Mesothelial cell of epicardium (in vitro differentiated cells): ENCODE measurements around the gene OR1A1. TPM values are rescaled to one million over a fixed set of nuclear protein-coding genes. Genes with fewer than 3 reads are reported as not detected.

Experiments
- DNase-seq, 2 experiments: peaks; one replicate each; pipeline ENCODE4 v3.0.0; 2021; ENCODE audit warnings: low spot score in 2 of 2; ENCODE audit not compliant: unreplicated experiment in 2 of 2
- H3K27ac Mint-ChIP-seq: 2 replicates; pipeline ENCODE4 v1.8.0; 2021; ENCODE audit warnings: mixed read lengths
- H3K27me3 Mint-ChIP-seq: 2 replicates; pipeline ENCODE4 v1.8.0; 2021; ENCODE audit warnings: low read depth, mixed read lengths
- H3K36me3 Mint-ChIP-seq: 2 replicates; pipeline ENCODE4 v1.8.0; 2021; ENCODE audit warnings: mixed read lengths
- H3K4me1 Mint-ChIP-seq: 2 replicates; pipeline ENCODE4 v1.8.0; 2021; ENCODE audit warnings: mixed read lengths
- H3K4me3 Mint-ChIP-seq: 2 replicates; pipeline ENCODE4 v1.8.0; 2021; ENCODE audit warnings: mild to moderate bottlenecking, moderate library complexity, mixed read lengths
- H3K9me3 Mint-ChIP-seq: 2 replicates; pipeline ENCODE4 v1.8.0; 2021; ENCODE audit warnings: mixed read lengths
- CTCF ChIP-seq: fragments of 200-600 bp; sonication (generic); IDR thresholded peaks from one replicate; pipeline ENCODE4 v1.5.0; 2021; ENCODE audit warnings: antibody characterized with exemption; ENCODE audit not compliant: unreplicated experiment
- total RNA-seq: library from RNA; stranded (reverse); gene quantifications from 3 replicates; pipeline ENCODE4 v1.2.1, GENCODE V29; 2021

Gene OR1A1
- total RNA-seq = not detected in 3 replicates

GRCh38 chr17:3207367-3207766 lies at the start of gene OR1A1:
Gene OR1A1, plus strand, starts transcription at chr17:3207667. Its CDS starts 7,954 bp downstream, at chr17:3215621.
- no peaks in the 10 kb centered on the region for H3K36me3 Mint-ChIP-seq
- no peak within 1 kb of the TSS for H3K4me3 Mint-ChIP-seq
- no peaks in the 10 kb centered on the region for H3K27me3 Mint-ChIP-seq
- H3K9me3 Mint-ChIP-seq = peaks cover 85% of the 10 kb centered on the region
- no peak for TF ChIP-seq CTCF
- no peaks in the 10 kb centered on the region for H3K4me1 Mint-ChIP-seq
- DNase-seq = no peak
- H3K27ac Mint-ChIP-seq = no peak within 1 kb of the TSS

GRCh38 chr17:3167574-3167973 lies 39.9 kb upstream of the OR1A1 start:
- Mint-ChIP-seq H3K9me3 (peaks cover 65% of the 10 kb centered on the region), H3K27me3 (no peaks in the 10 kb centered on the region), H3K4me1 (no peaks in the 10 kb centered on the region), H3K27ac (no peak overlapping the region), H3K4me3 (no peak overlapping the region), H3K36me3 (no peaks in the 10 kb centered on the region)
- DNase-seq = no peak
- no peak for TF ChIP-seq CTCF

GRCh38 chr17:3189961-3190360 lies 17.5 kb upstream of the OR1A1 start:
- Mint-ChIP-seq H3K4me3 (no peak overlapping the region), H3K27ac (no peak overlapping the region), H3K9me3 (peaks cover 40% of the 10 kb centered on the region), H3K36me3 (no peaks in the 10 kb centered on the region), H3K4me1 (no peaks in the 10 kb centered on the region), H3K27me3 (no peaks in the 10 kb centered on the region)
- no peak for DNase-seq
- no peak for TF ChIP-seq CTCF

- no peak for DNase-seq
- H3K27ac Mint-ChIP-seq = no peak within 1 kb of the TSS
- H3K4me1 Mint-ChIP-seq = no peaks in the 10 kb centered on the region
- peaks cover 74% of the 10 kb centered on the region for H3K9me3 Mint-ChIP-seq
- TF ChIP-seq CTCF = no peak
- no peak within 1 kb of the TSS for H3K4me3 Mint-ChIP-seq
- peaks cover 6% of the 10 kb centered on the region for H3K36me3 Mint-ChIP-seq
- H3K27me3 Mint-ChIP-seq = no peaks in the 10 kb centered on the region
These were observed 10.2 kb upstream of the OR1A1 start, which contains the start of gene OR1A2 for GRCh38 chr17:3197219-3197618. Gene OR1A2, plus strand, starts transcription at chr17:3197519. Its CDS starts 0 bp downstream, at chr17:3197519.

GRCh38 chr17:3208484-3208883 lies 1.0 kb downstream of the OR1A1 start:
- TF ChIP-seq CTCF = no peak
- H3K27ac Mint-ChIP-seq = no peak overlapping the region

GRCh38 chr17:3213001-3213400 lies 5.5 kb downstream of the OR1A1 start:
- no peak overlapping the region for H3K27ac Mint-ChIP-seq
- H3K27me3 Mint-ChIP-seq = no peaks in the 10 kb centered on the region
- H3K9me3 Mint-ChIP-seq = peaks cover 81% of the 10 kb centered on the region
- no peaks in the 10 kb centered on the region for H3K4me1 Mint-ChIP-seq
- H3K4me3 Mint-ChIP-seq = no peak overlapping the region
- DNase-seq = no peak
- no peaks in the 10 kb centered on the region for H3K36me3 Mint-ChIP-seq
- TF ChIP-seq CTCF = no peak

More at GRCh38 chr17:3208484-3208883, 1.0 kb downstream of the OR1A1 start:
- Mint-ChIP-seq H3K4me1 (no peaks in the 10 kb centered on the region), H3K27me3 (no peaks in the 10 kb centered on the region), H3K4me3 (no peak overlapping the region), H3K9me3 (peaks cover 86% of the 10 kb centered on the region), H3K36me3 (no peaks in the 10 kb centered on the region)
- no peak for DNase-seq
